Heart right ventricle (tissue), 16 donors: ENCODE measurements around the gene MRGPRF. TPM values are rescaled to one million over a fixed set of nuclear protein-coding genes. Genes with fewer than 3 reads are reported as not detected.

ENCODE experiments used
- ATAC-seq, 8 donors: fragments of 200-7000 bp; cut with Tn5 transposase; one replicate each; pipeline ENCODE4 v1.9.1; 2020; ENCODE audit warnings: mild to moderate bottlenecking in 8 of 8, moderate library complexity in 8 of 8, moderate number of reproducible peaks in 1 of 8
- DNase-seq, 2 donors: peaks; one replicate each; pipeline ENCODE4 v3.0.0-alpha.2; 2020
- H3K27ac ChIP-seq, 10 donors: fragments of 200-600 bp; sonication (generic) in 2 of 10; one replicate each; pipeline versions ENCODE4 v1.5.0 to v1.8.0; 2020 to 2022; ENCODE audit warnings: mild to moderate bottlenecking in 3 of 10
- H3K27me3 ChIP-seq, 7 donors: fragments of 200-600 bp; one replicate each; pipeline ENCODE4 v1.8.0; 2021 to 2022; ENCODE audit warnings: mild to moderate bottlenecking in 2 of 7
- H3K36me3 ChIP-seq, 9 donors: fragments of 200-600 bp; sonication (generic) in 1 of 9; one replicate each; pipeline versions ENCODE4 v1.5.0 to v1.8.0; 2020 to 2022; ENCODE audit warnings: mild to moderate bottlenecking in 2 of 9
- H3K4me1 ChIP-seq, 9 donors: fragments of 200-600 bp; sonication (generic) in 1 of 9; one replicate each; pipeline versions ENCODE4 v1.5.0 to v1.8.0; 2020 to 2022; ENCODE audit warnings: mild to moderate bottlenecking in 4 of 9
- H3K4me3 ChIP-seq, 10 donors: fragments of 200-600 bp; sonication (generic) in 2 of 10; one replicate each; pipeline versions ENCODE4 v1.5.0 to v1.8.0; 2020 to 2022; ENCODE audit warnings: mild to moderate bottlenecking in 7 of 10, moderate library complexity in 2 of 10
- H3K9me3 ChIP-seq, 11 donors: fragments of 200-600 bp in 10 of 11; sonication (generic) in 2 of 11; one replicate each; pipeline versions ENCODE4 v1.5.0 to v1.8.0; 2013 to 2022; ENCODE audit warnings: mild to moderate bottlenecking in 2 of 11, control low read depth in 1 of 11, moderate library complexity in 1 of 11
- CTCF ChIP-seq, 9 donors: fragments of 200-600 bp; sonication (generic) in 2 of 9; IDR thresholded peaks; one replicate each; pipeline versions ENCODE4 v1.5.0 to v1.8.0; 2021 to 2022; ENCODE audit warnings: antibody characterized with exemption in 9 of 9, mild to moderate bottlenecking in 5 of 9, moderate library complexity in 1 of 9
- WGBS, 2 donors: extraction: QIAGEN DNeasy Blood & Tissue Kit; methylation state at CpG; one replicate each; pipeline ENCODE4 v1.1.7; 2013; ENCODE audit warnings: inconsistent platforms in 1 of 2; 5-methylcytosine and 5-hydroxymethylcytosine counted together
- intact Hi-C, 10 donors: fragments of 100-400 bp; cut with DNase I; formaldehyde crosslinking; loops; one replicate each; pipeline versions ENCODE4 v1.11.1 to v1.14.2; 2022
- polyA plus RNA-seq, 2 donors: library from polyadenylated mRNA; stranded (reverse); fragments of 200-250 nt; gene quantifications; one replicate each; pipeline ENCODE4 v1.2.3, GENCODE V29; 2013
- total RNA-seq, 10 donors: library from RNA; stranded (reverse); fragmentation: NEBNext Ultra II Directional in 3 of 10; extraction: Animal tissue kit (Norgen Biotek cat#: 25700) in 3 of 10; gene quantifications; one replicate each; pipeline versions ENCODE4 v1.2.1 to v1.2.4, GENCODE V29; 2021 to 2023
- donor health status: Arrhythmogenic right ventricular cardiomyopathy.
- donor health status: ischemic (EF 13 %, LVEDD 7.1; RV severe dilation, severe dysfunction).
- donor health status: healthy with polysubstance abuse.
- donor health status: DM: no; HTN: yes; CAD: no.
- donor health status: DM: no; HTN: no; CAD: no.
- donor health status: ischemic (EF 25% LVEDD 6.9; RV normal size, moderate dysfunction).
- donor health status: ischemic (EF 25% LVEDD 5.7; RV mildly dilated, moderate dysfunction).
- donor health status: healthy.
- donor health status: DM: yes; HTN: yes; CAD: no.
- donor health status: Ischemic cardiomyopathy.
- donor health status: ischemic (EF 35%, LVEDD 5.7; RV mildly dilated, moderate dysfunction).
- donor health status: nonischemic (EF 11% LVEDD 7.7; RV severe dilation, severe dysfunction).
- donor health status: DM: yes; HTN: yes; CAD: no.
- donor health status: PGD.
- donor health status: ischemic (EF 29% LVEDD 5.4; RV normal size, mild dysfunction).
- donor health status: nonischemic (EF 23%, LVEDD 6.1; RV moderate dilation, normal function).

Gene MRGPRF
- total and polyA plus RNA-seq, 12 donors = 0.98 to 10.7 (median 2.4) TPM

DNA sequence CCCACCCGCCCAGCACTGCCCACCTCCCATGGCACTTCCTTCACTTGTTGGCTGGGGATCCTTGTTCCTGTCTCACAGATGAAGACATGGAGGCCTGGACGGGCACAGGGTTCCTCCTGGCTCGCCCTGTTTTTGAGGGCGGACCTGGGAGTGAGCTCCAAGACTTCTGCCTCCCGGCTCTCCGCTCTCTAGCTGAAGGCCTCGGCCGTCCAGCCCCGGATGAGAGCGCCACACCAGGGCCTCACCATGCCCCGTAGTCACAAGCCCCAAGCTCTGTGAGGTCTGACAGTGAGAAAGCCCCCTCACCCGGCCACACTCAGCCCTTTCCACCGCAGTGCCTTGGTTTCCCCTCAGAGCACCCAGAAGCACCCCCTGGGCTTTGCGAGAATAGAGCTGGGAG, 44.8 kb upstream of the MRGPRF start:
- Histone ChIP-seq H3K27ac (no peak overlapping the region), H3K4me1 (peaks cover 0 to 23% (median 12%) of the 10 kb centered on the region in 9 donors), H3K27me3 (no peaks in the 10 kb centered on the region), H3K36me3 (peaks cover 0 to 67% (median 22%) of the 10 kb centered on the region in 9 donors), H3K9me3 (no peaks in the 10 kb centered on the region), H3K4me3 (no peak overlapping the region)
- TF ChIP-seq CTCF (IDR thresholded peaks at IDR 0.05) = no peak
- intact Hi-C loops = no loop called here
- no peak for DNase-seq
- ATAC-seq = no peak
- 85 to 91% methylated on average over 14 of the region's 14 CpGs for WGBS, 2 donors

DNA sequence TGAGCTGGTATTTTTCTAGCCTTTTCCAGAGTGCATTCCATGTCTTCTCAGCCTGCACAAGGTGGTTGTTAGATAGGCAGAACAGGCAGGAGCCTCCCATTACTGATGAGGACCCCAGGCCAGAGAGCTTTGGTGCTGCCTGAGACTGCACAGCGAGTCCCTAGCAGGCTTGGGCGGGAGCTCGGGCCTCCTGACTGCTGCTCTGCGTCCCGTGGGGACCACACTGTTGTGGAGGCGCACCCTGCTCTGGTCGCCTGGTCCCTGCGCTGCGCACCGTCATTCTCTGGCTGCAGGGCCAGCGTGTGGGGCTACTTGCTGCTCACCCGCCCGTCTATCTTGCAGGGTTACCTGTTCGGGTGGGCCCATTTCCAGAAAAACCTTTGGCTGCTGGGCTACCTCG, 44.2 kb upstream of the MRGPRF start:
- H3K27ac ChIP-seq = no peak overlapping the region
- intact Hi-C loops = no loop called here
- no peaks in the 10 kb centered on the region for H3K9me3 ChIP-seq
- ATAC-seq = no peak
- H3K36me3 ChIP-seq = peaks cover 0 to 63% (median 19%) of the 10 kb centered on the region in 9 donors
- no peak for DNase-seq
- H3K4me3 ChIP-seq = no peak overlapping the region
- no peaks in the 10 kb centered on the region for H3K27me3 ChIP-seq
- H3K4me1 ChIP-seq = peaks cover 0 to 29% (median 15%) of the 10 kb centered on the region in 9 donors
- TF ChIP-seq CTCF (IDR thresholded peaks at IDR 0.05) = no peak
- 95% methylated on average over 15 of the region's 15 CpGs for WGBS, 2 donors

GRCh38 chr11:69055598-69056516, 42.8 kb upstream of the MRGPRF start:
- peaks cover 4 to 42% (median 29%) of the 10 kb centered on the region in 9 donors for H3K4me1 ChIP-seq

GRCh38 chr11:69055212-69055586, 42.2 kb upstream of the MRGPRF start:
- no peak for TF ChIP-seq CTCF (IDR thresholded peaks at IDR 0.05)
- no peak for ATAC-seq
- intact Hi-C loops = no loop called here
- no peaks in the 10 kb centered on the region for H3K9me3 ChIP-seq
- no peak for DNase-seq
- peaks cover 0 to 56% (median 18%) of the 10 kb centered on the region in 9 donors for H3K36me3 ChIP-seq
- peak overlapping the region in 1 of 10 donors; percentile 59 for H3K27ac ChIP-seq
- H3K4me1 ChIP-seq = peaks cover 4 to 49% (median 35%) of the 10 kb centered on the region in 9 donors
- no peak overlapping the region for H3K4me3 ChIP-seq
- 94 to 96% methylated on average over 21 of the region's 21 CpGs for WGBS, 2 donors
- no peaks in the 10 kb centered on the region for H3K27me3 ChIP-seq

More at GRCh38 chr11:69055598-69056516, 42.8 kb upstream of the MRGPRF start:
- no peaks in the 10 kb centered on the region for H3K27me3 ChIP-seq
- H3K9me3 ChIP-seq = no peaks in the 10 kb centered on the region
- no peak for TF ChIP-seq CTCF (IDR thresholded peaks at IDR 0.05)
- no peak overlapping the region for H3K4me3 ChIP-seq
- DNase-seq (no peak), ATAC-seq (peak in 7 of 8 donors; percentile 29 to 74 (median 52))
- peak overlapping the region in 1 of 10 donors; percentile 59 for H3K27ac ChIP-seq
- intact Hi-C loops = no loop called here
- peaks cover 0 to 62% (median 19%) of the 10 kb centered on the region in 9 donors for H3K36me3 ChIP-seq
- 78 to 84% methylated on average over 22 of the region's 22 CpGs for WGBS, 2 donors
